GM21526 (cell line): ENCODE results near the gene SUPT3H.
A peak's percentile ranks its signal among the peaks of the same experiment; 100 is the strongest.
"Not testable (repeated sequence)": the region's sequence is repeated elsewhere in the genome, so short reads cannot be mapped to it uniquely, and the experiment has no call there.

Source experiments
- ATAC-seq: cut with Tn5 transposase; IDR thresholded peaks from one replicate; pipeline ENCODE4 v1.9.1; 2021; ENCODE audit warnings: moderate library complexity; ENCODE audit not compliant: unreplicated experiment, low FRiP score

Gene SUPT3H

GRCh38 chr6:45187836-45188235, 189.9 kb downstream of the SUPT3H start:
- no peak for ATAC-seq

GRCh38 chr6:45185403-45186251, 192.1 kb downstream of the SUPT3H start:
- no peak for ATAC-seq

GRCh38 chr6:45184937-45185336, 192.8 kb downstream of the SUPT3H start:
- ATAC-seq, result no peak

GRCh38 chr6:45184040-45184439, 193.7 kb downstream of the SUPT3H start:
- ATAC-seq, result no peak

- not testable (repeated sequence) for ATAC-seq
These were observed 201.4 kb downstream of the SUPT3H start for GRCh38 chr6:45176373-45176772.

- ATAC-seq, result no peak
These were observed 202.5 kb downstream of the SUPT3H start for GRCh38 chr6:45175272-45175671.

GRCh38 chr6:45174045-45174444, 203.7 kb downstream of the SUPT3H start:
- ATAC-seq, result no peak

- no peak for ATAC-seq
These were observed 206.4 kb downstream of the SUPT3H start for GRCh38 chr6:45171380-45171779.

- ATAC-seq, result no peak
These were observed 207.4 kb downstream of the SUPT3H start for GRCh38 chr6:45170309-45170708.

- ATAC-seq, result no peak
These were observed 207.9 kb downstream of the SUPT3H start for GRCh38 chr6:45169815-45170214.

GRCh38 chr6:45163952-45164766, 213.6 kb downstream of the SUPT3H start:
- ATAC-seq, result no peak

- no peak for ATAC-seq
These were observed 217.4 kb downstream of the SUPT3H start for GRCh38 chr6:45160305-45160704.

GRCh38 chr6:45156075-45156474, 221.7 kb downstream of the SUPT3H start:
- peak; percentile 97 for ATAC-seq

GRCh38 chr6:45155341-45155894, 222.3 kb downstream of the SUPT3H start:
- no peak for ATAC-seq

- no peak for ATAC-seq
These were observed 223.1 kb downstream of the SUPT3H start for GRCh38 chr6:45154679-45155078.

- no peak for ATAC-seq
These were observed 228.9 kb downstream of the SUPT3H start for GRCh38 chr6:45148711-45149341.

GRCh38 chr6:45148278-45148677, 229.5 kb downstream of the SUPT3H start:
- no peak for ATAC-seq

GRCh38 chr6:45145658-45146057, 232.1 kb downstream of the SUPT3H start:
- not testable (repeated sequence) for ATAC-seq

- ATAC-seq, result no peak
These were observed 239.0 kb downstream of the SUPT3H start for GRCh38 chr6:45138765-45139164.

- ATAC-seq, result no peak
These were observed 241.2 kb downstream of the SUPT3H start for GRCh38 chr6:45136495-45136894.
